PC-3 (cell line): Measurements from ENCODE around the gene CFAP45. TPM values are rescaled to one million over a fixed set of nuclear protein-coding genes. Genes with fewer than 3 reads are reported as not detected.

Experiments
- ATAC-seq: fragments of 200-7000 bp; cut with Tn5 transposase; 2 replicates; pipeline ENCODE4 v1.9.1; 2020; ENCODE audit warnings: mild to moderate bottlenecking, moderate library complexity
- BruUV-seq: library from RNA; stranded (reverse); fragments of 400-500 nt; replicated peaks from 2 replicates; lab custom pipeline; 2021; lab: Mats Ljungman, UMichigan
- CTCF ChIA-PET: fragments of 300-600 bp; sonication (Branson Sonifier 250); formaldehyde crosslinking; loops from one replicate; lab custom pipeline; 2022; ENCODE audit warnings: antibody characterized with exemption; lab: Charles Lee
- POLR2A ChIA-PET: fragments of 300-600 bp; sonication (Branson Sonifier 250); formaldehyde crosslinking; loops from one replicate; lab custom pipeline; 2022; ENCODE audit warnings: antibody characterized with exemption; ENCODE audit not compliant: unreplicated experiment; lab: Charles Lee
- DNase-seq: peaks from one replicate; pipeline ENCODE4 v3.0.0-alpha.2; 2015
- H2AFZ ChIP-seq: fragments of 300-600 bp; sonication (generic); 2 replicates; pipeline ENCODE4 v1.6.0; 2016; ENCODE audit warnings: antibody characterized with exemption, low read length
- H3F3A ChIP-seq: fragments of 300-600 bp; sonication (generic); one replicate; pipeline ENCODE4 v1.6.0; 2017; ENCODE audit warnings: antibody characterized with exemption, low read length, control low read depth, mild to moderate bottlenecking; ENCODE audit not compliant: unreplicated experiment
- H3K27ac ChIP-seq: fragments of 300-600 bp; sonication (generic); 2 replicates; pipeline ENCODE4 v1.5.1; 2016; ENCODE audit warnings: mild to moderate bottlenecking, low read length
- H3K27me3 ChIP-seq: fragments of 300-600 bp; sonication (generic); 2 replicates; pipeline ENCODE4 v1.6.1; 2016; ENCODE audit warnings: low read length, mixed read lengths
- H3K36me3 ChIP-seq: fragments of 300-600 bp; sonication (generic); 2 replicates; pipeline ENCODE4 v1.6.1; 2016; ENCODE audit warnings: low read depth, mixed run types, low read length, mixed read lengths
- H3K4me1 ChIP-seq: fragments of 300-600 bp; sonication (generic); 2 replicates; pipeline ENCODE4 v1.5.1; 2016; ENCODE audit warnings: low read length; ENCODE audit not compliant: insufficient read depth
- H3K4me2 ChIP-seq: fragments of 300-600 bp; sonication (generic); 2 replicates; pipeline ENCODE4 v1.6.0; 2016; ENCODE audit warnings: low read length
- H3K4me3 ChIP-seq: fragments of 300-600 bp; sonication (generic); 2 replicates; pipeline ENCODE4 v1.5.1; 2016; ENCODE audit warnings: mild to moderate bottlenecking, low read length, mixed read lengths
- H3K79me2 ChIP-seq: fragments of 300-600 bp; sonication (generic); 2 replicates; pipeline ENCODE4 v1.6.1; 2017; ENCODE audit warnings: low read length, mixed read lengths
- H3K9ac ChIP-seq: fragments of 300-600 bp; sonication (generic); 2 replicates; pipeline ENCODE4 v1.6.0; 2016; ENCODE audit warnings: mild to moderate bottlenecking, low read length
- H3K9me2 ChIP-seq: fragments of 300-600 bp; sonication (generic); replicated peaks from 2 replicates; pipeline ENCODE4 v1.6.1; 2016; ENCODE audit warnings: mixed run types, low read length, mixed read lengths
- H3K9me3 ChIP-seq: fragments of 300-600 bp; sonication (generic); 2 replicates; pipeline ENCODE4 v1.6.1; 2016; ENCODE audit warnings: low read length, mixed read lengths
- H4K20me1 ChIP-seq: fragments of 300-600 bp; sonication (generic); 2 replicates; pipeline ENCODE4 v1.6.1; 2016; ENCODE audit warnings: low read length, mixed read lengths
- CTCF ChIP-seq: fragments of 300-600 bp; sonication (generic); conservative IDR thresholded peaks from 2 replicates; pipeline ENCODE4 v1.5.1; 2017; ENCODE audit warnings: antibody characterized with exemption, low read depth, mild to moderate bottlenecking, low read length
- EZH2 ChIP-seq: fragments of 300-600 bp; sonication (generic); IDR thresholded peaks from one replicate; pipeline ENCODE4 v1.6.1; 2017; ENCODE audit warnings: antibody characterized with exemption, mild to moderate bottlenecking, low read length; ENCODE audit not compliant: unreplicated experiment
- EZH2phosphoT487 ChIP-seq: fragments of 300-600 bp; sonication (generic); IDR thresholded peaks from 2 replicates; pipeline ENCODE4 v1.6.1; 2018; ENCODE audit warnings: mild to moderate bottlenecking, antibody characterized with exemption, low read length, borderline replicate concordance
- intact Hi-C: fragments of 100-400 bp; cut with micrococcal nuclease; formaldehyde crosslinking; loops from 2 replicates; pipeline ENCODE4 v1.9.0; 2023
- total RNA-seq: library from RNA; depleted of rRNA; stranded (reverse); fragments of >200 nt; gene quantifications from 2 replicates; pipeline ENCODE4 v1.2.3, GENCODE V29; 2014

CFAP45 gene
- total RNA-seq, 1 experiment from 2014 or later, result 1.6 TPM

GRCh38 chr1:159935719-159936272, 35.8 kb upstream of the CFAP45 start:
- BruUV-seq, result no TSS peak
- peaks cover 36% of the 10 kb centered on the region for H3K4me1 ChIP-seq
- no peaks in the 10 kb centered on the region for H3K79me2 ChIP-seq
- CTCF ChIA-PET, result interaction anchor here (1.0 to 1.9 kb wide), 2 partner anchors 43 to 72 kb away, joined by 5 to 8 read pairs; no protein-coding TSS in a partner anchor
- no peak overlapping the region for H3K9ac ChIP-seq
- no peak overlapping the region for H2AFZ ChIP-seq
- H3K27me3 ChIP-seq, result no peaks in the 10 kb centered on the region
- H4K20me1 ChIP-seq, result no peaks in the 10 kb centered on the region
- H3K4me3 ChIP-seq, result no peak overlapping the region
- no peak overlapping the region for H3K27ac ChIP-seq
- ATAC-seq, result no peak
- no peak for DNase-seq
- H3K9me3 ChIP-seq, result no peaks in the 10 kb centered on the region
- TF ChIP-seq EZH2, result no peak
- TF ChIP-seq EZH2phosphoT487, result no peak
- TF ChIP-seq CTCF, result no peak
- intact Hi-C loops, result loop anchor here (1.0 to 5.0 kb wide), 4 partner anchors 10 to 147 kb away; partner anchors contain the start of genes IGSF9 and KCNJ9
- no peaks in the 10 kb centered on the region for H3F3A ChIP-seq
- POLR2A ChIA-PET, result no interaction called here
- H3K36me3 ChIP-seq, result no peaks in the 10 kb centered on the region
- H3K4me2 ChIP-seq, result no peak overlapping the region
- no peaks in the 10 kb centered on the region for H3K9me2 ChIP-seq

GRCh38 chr1:159935305-159935704, 35.3 kb upstream of the CFAP45 start:
- H3K36me3 ChIP-seq, result no peaks in the 10 kb centered on the region
- H2AFZ ChIP-seq, result no peak overlapping the region
- POLR2A ChIA-PET, result no interaction called here
- H3K4me3 ChIP-seq, result no peak overlapping the region
- no peak for ATAC-seq
- H3K27me3 ChIP-seq, result no peaks in the 10 kb centered on the region
- intact Hi-C loops, result loop anchor here (5.0 kb wide), 1 partner anchor 147 kb away; the partner anchor contains the start of gene KCNJ9
- H3K4me1 ChIP-seq, result peaks cover 36% of the 10 kb centered on the region
- no peak overlapping the region for H3K9ac ChIP-seq
- H3K4me2 ChIP-seq, result no peak overlapping the region
- DNase-seq, result no peak
- H3F3A ChIP-seq, result no peaks in the 10 kb centered on the region
- BruUV-seq, result no TSS peak
- CTCF ChIA-PET, result interaction anchor here (1.0 to 1.9 kb wide), 2 partner anchors 42 to 72 kb away, joined by 5 to 8 read pairs; no protein-coding TSS in a partner anchor
- H3K9me3 ChIP-seq, result no peaks in the 10 kb centered on the region
- no peaks in the 10 kb centered on the region for H3K9me2 ChIP-seq
- no peak for TF ChIP-seq EZH2phosphoT487
- no peak for TF ChIP-seq CTCF
- TF ChIP-seq EZH2, result no peak
- H4K20me1 ChIP-seq, result no peaks in the 10 kb centered on the region
- H3K27ac ChIP-seq, result no peak overlapping the region
- no peaks in the 10 kb centered on the region for H3K79me2 ChIP-seq
